Subcutaneous adipose tissue (tissue), 4 donors: ENCODE data around the gene CENPN. TPM values are rescaled to one million over a fixed set of nuclear protein-coding genes. Genes with fewer than 3 reads are reported as not detected.

Source experiments
- CTCF ChIP-seq: fragments of 450-650 bp; IDR thresholded peaks from one replicate; pipeline ENCODE4 v1.5.1; 2016; ENCODE audit warnings: low read depth, mild to moderate bottlenecking, control low read depth, antibody characterized with exemption, moderate library complexity
- total RNA-seq, 4 donors: library from RNA; depleted of rRNA; stranded (reverse); fragments of >200 nt; gene quantifications; one replicate each; pipeline ENCODE4 v1.1.0, GENCODE V29; 2016

Gene CENPN
- total RNA-seq, 4 donors from 2014 or later = 4.9 to 9.1 (median 6.7) TPM

- TF ChIP-seq CTCF = no peak
These were observed 15.1 kb upstream of the CENPN start for GRCh38 chr16:80991792-80992430.

GRCh38 chr16:80992676-80993293, 14.2 kb upstream of the CENPN start:
- TF ChIP-seq CTCF = no peak

GRCh38 chr16:80993307-80993706, 13.7 kb upstream of the CENPN start:
- TF ChIP-seq CTCF = no peak

GRCh38 chr16:80993834-80994233, 13.2 kb upstream of the CENPN start:
- TF ChIP-seq CTCF = no peak

- no peak for TF ChIP-seq CTCF
These were observed 12.6 kb upstream of the CENPN start for GRCh38 chr16:80994451-80994850.

- no peak for TF ChIP-seq CTCF
These were observed 10.3 kb upstream of the CENPN start for GRCh38 chr16:80996688-80997138.

GRCh38 chr16:80997139-80997798, 9.7 kb upstream of the CENPN start:
- no peak for TF ChIP-seq CTCF
